Measurements from ENCODE around the gene RBM47.
"Not testable (repeated sequence)": the region's sequence is repeated elsewhere in the genome, so short reads cannot be mapped to it uniquely, and the experiment has no call there.

Gene RBM47

DNA sequence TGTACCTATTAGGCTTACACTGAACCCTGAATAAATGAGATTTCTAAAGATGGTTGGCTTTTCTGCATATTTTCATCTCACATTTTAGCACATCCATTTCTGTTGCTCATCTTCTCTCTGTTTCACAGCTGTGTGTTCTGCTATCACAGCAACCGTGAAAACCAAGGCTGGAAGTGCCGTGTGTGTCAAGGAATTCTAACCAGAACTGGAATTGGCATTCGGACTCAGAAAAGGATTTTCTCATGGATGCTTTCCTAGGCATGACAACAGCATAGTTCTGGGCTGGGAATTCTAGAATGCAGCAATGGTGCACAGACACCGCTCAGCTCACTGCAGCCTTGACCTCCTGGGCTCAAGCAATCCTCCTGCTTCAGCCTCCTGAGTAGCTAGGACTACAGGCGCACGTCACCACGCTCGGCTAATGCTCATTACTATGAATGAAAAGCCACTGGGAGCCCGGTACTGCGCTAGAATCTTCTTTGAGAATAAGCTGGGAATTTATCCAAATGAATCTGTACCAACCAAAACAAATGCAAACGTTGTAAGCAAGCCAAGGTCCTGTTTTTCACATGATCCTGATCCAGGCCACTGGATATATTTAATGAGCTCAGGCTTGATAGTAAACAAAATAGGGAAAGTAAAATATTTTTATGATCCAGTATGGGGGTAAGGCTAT, 105.2 kb downstream of the RBM47 start:
- DNase-seq = peak; percentile 19

DNA sequence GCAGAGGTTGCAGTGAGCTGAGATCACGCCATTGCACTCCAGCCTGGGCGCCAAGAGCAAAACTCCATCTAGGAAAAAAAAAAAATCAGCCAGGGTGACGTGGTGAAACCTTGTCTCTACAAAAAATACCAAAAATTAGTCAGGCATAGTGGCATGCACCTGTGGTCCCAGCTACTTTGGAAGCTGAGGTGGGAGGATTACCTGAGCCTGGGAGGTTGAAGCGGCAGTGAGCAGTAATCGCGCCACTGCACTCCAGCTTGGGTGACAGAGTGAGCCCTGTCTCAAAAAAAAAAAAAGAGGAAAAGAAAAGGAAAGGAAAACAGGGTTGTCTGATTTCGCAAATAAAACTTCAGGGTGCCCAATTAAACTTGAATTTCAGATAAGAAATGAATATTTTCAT, 106.1 kb downstream of the RBM47 start:
- DNase-seq = no peak

DNA sequence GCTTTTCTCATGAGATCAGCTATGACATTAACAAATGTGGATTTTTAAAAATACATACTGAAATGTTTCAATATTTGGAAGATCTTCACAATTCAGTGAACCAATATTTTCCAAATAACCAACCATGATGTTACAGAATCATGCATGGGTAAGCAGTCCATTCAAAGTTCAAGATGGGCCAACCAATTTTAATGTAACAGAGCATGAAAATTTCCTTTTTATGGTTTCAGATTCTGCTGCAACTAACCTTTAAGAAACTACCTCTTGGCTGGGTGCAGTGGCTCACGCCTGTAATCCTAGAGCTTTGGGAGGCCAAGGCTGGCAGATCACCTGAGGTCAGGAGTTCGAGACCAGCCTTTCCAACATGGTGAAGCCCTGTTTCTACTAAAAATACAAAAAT, 107.7 kb downstream of the RBM47 start:
- DNase-seq = no peak

DNA sequence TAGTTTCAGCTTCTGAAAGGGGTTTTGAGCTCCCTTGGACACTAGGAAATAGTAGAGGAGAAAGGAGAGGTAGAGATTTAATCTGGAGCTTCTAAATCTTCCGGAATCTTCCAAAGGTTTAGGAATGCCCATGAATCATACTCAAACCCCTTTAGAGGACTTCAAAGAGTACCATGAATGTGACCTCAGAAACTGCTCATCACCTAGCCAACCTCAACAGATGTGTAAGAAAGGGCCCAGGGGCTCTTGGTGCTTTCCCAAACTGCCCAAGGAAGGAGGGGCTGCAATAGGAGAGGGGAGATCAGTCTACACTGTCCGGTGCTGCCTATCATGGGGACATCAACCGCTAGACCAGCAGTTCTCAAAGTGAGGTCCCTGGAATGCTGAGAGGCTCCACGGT, 109.1 kb downstream of the RBM47 start:
- peak; percentile 11 for DNase-seq

DNA sequence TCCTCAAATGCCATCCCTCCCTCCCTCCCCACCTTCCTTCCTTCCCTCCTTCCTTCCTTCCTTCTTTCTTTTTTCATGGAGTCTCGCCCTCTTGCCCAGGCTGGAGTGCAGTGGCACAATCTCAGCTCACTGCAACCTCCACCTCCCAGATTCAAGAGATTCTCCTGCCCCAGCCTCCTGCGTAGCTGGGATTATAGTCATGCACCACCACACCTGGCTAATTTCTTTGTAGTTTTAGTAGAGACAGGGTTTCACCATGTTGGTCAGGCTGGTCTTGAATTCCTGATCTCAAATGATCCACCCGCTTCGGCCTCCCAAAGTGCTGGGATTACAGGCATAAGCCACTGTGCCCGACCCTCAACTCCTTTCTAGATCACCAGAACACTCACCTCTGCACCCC, 112.6 kb downstream of the RBM47 start:
- not testable (repeated sequence) for DNase-seq

DNA sequence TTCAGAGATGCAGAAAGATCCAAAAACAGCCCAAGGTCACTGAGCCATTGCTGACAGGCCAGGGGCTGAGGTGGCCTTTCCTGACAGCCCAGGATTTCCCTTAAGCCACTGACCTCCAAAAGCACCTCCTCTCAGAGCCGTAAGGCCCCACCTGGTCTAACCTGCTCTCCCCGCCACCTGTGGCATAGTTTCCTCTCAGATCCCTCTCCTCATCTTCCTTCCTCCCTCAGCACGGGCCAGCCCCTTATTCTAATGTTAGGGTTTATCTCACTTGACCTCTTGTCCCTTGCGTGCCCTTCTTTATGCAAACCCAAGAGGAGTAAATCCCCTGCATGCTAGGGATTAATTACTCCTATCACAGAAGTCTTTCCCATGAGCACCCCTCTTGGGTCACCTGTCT, 113.0 kb downstream of the RBM47 start:
- no peak for DNase-seq

DNA sequence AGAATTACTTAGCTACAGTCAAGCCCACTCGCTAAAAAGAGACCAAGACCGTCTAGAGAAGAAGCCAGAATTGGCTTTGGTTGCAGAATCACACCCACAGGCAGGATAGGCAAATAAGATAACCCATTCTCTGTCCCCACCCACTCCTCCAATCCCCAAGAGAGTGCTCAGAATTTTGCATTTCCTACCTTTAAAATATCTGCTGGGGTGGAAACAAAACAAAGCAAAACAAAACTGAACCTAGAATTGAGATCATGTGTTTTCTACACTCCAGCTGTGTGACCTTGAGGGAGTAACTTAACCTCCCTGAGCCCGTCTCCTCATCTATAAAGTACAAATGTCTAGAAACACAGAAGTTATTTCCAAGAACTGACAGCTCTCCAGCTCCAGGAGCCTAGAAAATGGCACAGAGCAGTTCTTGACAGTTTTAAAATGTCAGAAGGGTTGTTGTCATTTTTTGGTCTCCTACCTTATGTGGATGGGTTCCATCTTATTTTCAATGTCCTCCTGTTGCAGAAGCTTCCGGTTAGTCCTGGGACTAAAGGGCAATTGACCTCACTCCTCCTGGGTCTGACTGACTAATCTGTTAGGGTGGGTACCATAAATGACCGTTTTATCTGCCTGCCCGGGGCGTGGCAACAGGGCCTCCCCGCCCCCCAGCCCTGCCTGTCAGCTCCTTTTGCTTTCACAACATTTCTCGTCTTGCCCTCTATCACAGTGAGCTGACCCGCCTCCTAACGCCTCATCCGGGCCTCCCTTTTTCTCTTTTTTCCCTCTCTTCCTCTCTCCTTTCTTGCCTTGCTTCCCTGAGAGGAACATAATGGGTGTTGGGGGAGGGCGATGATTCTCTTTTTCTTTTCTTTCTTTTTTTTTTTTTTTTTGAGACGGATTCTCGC, 114.0 kb downstream of the RBM47 start:
- DNase-seq = no peak

DNA sequence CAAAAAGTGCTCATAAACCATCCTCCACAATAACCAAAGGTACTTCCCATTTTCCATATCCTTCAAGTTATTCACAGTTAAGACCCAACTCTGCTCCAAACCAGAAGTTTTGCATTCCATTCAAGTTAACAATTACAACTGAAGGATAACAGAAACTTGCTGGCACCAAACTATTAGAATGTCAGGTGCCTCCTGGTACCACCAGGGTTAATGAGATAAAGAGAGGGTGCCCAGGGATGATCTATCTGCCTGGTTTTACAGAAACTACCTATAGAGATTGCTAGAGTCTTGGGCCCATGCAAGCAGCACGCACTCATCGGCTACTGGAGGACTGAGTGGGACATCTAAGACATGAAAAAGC, 114.6 kb downstream of the RBM47 start:
- no peak for DNase-seq

DNA sequence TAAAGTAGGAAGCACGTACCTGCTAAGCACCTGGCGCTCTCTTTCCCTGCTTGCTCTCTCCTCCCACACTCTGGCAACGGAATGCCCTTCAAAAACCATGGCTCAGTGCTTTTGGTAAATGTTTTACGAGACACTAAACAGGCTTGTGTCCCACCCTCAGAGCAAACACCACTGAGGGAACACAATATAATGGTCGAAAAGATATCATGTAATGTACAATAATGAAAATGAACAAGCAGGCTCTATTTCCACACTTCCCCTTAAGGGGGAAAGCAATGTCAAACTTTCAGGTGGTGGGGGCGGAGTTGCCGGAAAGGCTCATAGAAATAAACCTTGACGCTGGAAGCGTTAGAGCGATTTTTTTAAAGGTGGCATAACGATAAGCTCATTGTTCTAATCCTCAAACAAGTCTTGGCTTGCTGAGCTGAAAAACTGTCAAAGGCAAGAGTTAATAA, 115.1 kb downstream of the RBM47 start:
- no peak for DNase-seq

DNA sequence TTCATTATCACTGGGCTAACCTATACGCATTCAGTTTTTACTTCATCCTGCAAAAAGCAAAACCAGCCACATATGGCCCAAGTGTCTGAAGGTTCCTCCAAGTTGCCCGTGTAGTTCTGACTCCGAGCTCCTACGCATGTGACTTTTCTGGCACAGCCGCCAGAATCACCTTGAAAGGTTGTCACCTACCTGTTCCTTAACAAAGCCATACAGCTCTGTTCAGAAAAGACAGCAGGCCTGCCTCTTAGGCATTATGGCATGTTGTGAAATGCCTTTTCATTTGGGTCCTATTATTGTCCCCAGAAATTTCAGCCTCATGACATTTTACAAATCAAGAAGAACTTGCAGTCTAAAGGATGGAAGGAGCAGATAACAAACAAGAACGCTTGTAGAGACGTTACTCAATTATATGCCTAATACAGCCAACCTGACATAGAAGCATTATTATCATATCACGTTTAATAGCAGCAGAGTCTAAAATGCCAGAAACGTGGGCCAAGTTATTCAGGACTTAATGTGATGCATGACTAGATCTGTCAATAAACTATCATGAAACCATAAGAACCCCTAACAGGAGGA, 118.5 kb downstream of the RBM47 start:
- no peak for DNase-seq

DNA sequence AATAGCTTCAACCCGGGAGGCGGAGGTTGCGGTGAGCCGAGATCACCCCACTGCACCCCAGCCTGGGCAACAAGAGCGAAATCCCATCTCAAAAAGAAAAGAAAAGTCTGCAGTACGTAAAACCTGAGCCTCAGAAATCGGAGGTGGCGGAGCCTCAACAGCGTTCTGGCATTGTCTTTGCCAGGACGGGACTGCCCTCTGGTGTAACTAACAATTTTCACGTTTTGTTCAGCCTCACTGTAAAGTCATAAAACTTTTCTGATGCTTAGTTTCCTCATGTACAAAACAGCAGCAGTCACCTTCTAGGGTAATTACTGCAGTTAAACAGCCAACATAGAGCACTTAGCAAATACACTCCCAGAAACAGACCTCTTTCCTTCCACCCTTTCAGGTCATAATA, 121.7 kb downstream of the RBM47 start:
- DNase-seq = no peak

DNA sequence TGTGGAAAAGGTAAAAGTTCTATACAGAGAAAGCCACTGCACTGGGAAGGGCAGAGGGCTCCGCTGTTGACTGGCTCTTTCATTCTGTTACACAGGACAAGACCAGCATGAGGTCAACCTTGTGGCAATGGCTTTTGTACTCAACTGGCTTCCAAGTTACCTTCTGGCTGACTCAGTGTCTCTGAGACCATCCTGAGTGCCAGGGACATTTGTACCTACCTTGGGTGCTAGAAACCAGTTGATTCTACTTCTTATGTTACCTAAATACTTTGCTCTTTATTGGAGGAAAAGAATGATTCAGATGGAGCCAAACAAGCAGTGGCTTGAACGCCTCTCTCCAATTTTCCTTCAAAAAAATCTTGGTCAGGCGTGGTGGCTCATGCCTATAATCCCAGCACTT, 123.2 kb downstream of the RBM47 start:
- no peak for DNase-seq

DNA sequence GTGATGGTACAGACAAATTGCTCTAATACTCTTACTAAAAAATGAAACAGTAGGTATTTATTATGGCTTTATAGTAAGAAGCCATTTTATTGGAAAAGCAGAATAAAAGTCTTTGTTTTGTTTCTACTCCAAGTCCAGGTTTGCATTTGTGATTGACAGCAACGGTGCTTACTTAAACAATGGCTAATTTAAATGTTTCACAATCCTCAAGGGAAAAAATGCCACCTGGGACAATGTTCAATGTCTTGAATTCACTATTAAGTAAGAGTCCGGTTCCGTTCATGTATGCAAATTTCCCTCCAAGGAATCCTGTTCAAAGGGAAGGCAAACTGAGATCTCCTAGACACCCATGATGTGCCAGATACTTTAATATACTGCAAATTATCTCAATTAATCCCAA, 123.6 kb downstream of the RBM47 start:
- DNase-seq = no peak

DNA sequence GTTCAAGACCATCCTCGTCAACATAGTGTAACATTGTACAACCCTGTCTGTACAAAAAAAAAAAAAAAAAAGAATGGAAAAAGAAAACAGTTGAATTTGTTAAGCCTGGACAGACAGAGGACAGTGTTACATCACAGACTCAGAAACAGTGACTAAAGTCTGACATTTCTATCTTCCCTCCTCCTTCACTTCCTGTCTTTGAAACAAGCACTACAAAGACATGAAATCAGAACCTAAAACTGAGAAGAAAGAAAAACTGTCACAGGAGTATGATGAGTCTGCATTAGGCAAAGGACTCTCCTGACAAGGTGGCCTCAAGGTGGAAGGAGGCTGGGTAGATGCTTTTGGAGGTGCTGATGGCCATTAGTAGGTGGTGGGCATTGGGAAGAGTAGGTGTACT, 126.7 kb downstream of the RBM47 start:
- DNase-seq = no peak

DNA sequence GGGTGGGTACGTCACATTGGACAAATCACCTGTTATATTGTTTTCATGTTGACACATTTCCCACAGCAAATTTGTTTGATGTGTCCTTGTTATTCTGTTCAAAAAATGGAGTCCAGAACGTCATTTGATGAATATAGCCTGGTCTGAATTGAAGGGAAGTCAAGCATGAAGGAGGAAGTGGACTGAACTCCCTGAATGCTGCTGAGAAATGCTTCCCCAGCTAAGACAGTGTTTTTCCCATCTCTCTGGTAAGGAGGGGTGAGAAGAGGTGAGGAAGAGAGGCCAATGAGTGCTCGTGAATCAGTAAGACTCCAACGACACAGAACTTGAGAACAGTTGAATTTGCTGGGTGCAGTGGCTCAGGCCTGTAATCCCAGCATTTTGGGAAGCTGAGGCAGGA, 127.4 kb downstream of the RBM47 start:
- no peak for DNase-seq

DNA sequence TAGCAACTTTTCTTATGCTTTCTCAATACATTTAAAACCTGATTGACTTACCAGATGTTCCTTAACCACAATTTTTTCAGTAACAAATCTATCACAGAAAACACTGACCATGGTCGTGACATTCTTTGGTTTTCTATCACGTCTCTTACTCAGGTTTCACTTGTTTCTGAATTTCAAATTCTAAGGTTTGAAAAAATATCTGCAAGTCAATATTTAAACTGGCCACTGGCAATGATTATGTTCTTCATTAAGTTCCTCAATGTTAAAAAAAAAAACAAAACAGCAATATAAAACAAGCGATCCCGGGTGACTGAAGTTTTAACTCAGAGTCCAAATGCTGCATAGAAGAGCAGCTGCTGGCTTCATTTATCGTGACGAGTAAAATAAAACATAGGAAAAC, 128.9 kb downstream of the RBM47 start:
- no peak for DNase-seq

DNA sequence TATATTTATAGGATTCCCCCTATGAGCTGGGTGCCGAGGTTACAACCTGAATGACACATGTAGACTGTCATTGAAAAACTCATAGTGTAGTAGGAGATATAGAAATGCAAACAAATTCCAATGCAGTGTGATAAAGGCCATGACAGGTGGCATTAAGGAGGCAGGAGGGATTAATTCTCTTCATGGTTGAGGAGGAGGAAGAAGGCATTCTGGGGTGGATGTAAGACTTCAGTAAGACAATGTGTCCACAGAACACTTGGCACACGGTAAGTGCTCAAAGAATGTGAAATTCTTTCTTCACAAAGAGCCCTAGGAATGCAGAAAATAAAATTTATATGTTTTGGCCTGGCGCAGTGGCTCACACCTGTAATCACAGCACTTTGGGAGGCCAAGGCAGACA, 136.5 kb downstream of the RBM47 start:
- DNase-seq = no peak

DNA sequence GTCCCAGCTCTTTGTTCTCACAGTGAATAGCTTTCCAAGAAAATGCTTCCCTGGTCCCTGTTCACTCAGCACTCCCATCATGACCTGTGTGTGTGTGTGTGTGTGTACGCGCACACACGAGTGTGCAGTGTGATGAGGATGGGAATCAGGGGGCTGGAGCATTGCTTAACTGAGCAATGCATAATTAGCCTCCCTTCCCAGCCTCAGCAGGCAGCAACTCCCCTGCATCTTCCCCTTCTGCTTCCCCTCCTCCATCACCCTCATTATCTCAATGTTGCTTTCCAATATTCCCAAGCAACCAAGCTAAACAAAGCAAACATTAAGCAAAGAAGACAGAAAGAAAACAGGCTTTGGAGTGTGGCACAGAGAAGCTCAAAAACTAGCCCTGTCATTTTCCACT, 137.0 kb downstream of the RBM47 start:
- no peak for DNase-seq

DNA sequence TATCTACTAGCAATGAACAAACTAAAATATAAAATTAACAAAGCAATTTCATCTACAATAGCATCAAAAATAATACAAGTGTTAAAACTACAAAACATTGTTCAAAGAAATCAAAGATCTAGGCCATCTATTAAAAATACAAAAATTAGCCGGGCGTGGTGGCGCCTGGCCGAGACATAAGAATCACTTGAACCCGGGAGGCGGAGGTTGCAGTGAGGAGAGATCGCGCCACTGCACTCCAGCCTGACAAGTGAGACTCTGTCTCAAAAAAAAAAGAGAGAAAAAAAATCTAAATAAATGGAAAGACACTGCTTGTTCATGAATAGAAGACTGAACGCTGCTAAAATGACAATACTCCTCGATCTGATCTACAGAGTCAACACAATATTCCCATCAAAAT, 139.2 kb downstream of the RBM47 start:
- DNase-seq = no peak

DNA sequence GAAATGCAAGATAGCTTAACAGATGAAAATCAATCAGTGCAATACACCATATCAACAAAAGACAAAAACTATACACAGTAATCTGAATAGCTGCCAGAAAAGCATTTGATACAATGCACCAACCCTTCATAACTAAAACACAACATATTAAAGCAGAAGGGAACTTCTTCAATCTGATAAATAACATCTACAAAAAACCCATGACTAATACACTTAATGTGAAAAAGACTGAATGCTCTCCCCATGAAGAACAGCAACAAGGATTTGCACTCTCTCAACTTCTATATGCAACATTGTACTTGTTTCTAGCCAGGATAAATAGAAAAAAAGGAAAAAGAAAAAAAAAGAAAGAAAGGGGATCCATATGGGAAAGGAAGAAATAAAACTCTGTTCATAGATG, 139.7 kb downstream of the RBM47 start:
- DNase-seq = no peak

DNA sequence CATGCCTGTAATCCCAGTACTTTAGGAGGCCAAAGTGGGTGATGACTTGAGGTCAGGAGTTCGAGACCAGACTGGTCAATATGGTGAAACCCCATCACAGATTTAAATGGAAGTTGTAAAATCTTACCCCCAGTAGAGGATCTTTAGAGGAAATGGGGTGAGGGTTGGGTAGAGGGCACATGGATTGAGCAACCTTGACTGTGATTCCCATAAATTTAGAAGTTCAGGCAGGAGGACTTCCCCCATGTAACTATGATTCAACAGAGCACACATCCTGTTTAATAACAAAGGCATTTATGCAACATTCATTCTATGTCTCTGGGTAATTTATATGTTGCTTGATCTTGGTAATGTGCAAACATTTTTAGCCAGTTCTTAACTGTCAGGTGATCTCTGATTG, 143.1 kb downstream of the RBM47 start:
- DNase-seq = peak; percentile 42

DNA sequence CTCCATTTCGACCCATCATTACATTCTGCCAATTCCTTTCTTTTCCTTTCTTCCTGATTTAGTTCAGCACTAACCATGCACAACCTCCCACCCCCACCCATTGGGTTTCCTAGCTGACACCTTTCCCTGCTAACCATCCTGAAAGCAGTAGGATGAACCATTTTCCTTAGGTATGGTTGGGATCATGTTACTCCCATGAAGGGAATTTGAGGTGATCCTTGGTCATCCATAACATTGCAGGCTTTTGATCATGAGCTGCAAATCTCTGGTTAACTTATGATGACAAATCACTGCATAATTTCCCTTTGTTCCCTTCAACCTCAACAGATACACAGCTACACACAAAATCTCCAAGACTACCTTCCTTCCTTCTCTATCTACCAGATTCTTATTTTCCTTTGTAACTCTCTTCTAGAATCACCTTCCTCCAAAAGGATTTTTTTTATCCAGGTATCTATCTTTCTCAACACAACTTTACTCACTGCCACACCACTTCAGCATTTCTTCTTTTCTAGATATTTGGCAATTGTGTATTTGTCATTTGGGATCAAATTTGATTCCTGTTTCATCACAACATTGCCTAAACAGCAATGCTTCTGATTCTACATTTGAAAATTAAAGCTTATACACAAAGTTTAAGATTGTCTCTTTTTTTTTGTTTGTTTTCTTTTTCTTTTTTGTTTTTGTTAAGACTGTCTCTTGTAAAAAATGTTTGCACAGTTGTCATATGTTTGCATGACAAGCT, 145.1 kb downstream of the RBM47 start:
- no peak for DNase-seq

DNA sequence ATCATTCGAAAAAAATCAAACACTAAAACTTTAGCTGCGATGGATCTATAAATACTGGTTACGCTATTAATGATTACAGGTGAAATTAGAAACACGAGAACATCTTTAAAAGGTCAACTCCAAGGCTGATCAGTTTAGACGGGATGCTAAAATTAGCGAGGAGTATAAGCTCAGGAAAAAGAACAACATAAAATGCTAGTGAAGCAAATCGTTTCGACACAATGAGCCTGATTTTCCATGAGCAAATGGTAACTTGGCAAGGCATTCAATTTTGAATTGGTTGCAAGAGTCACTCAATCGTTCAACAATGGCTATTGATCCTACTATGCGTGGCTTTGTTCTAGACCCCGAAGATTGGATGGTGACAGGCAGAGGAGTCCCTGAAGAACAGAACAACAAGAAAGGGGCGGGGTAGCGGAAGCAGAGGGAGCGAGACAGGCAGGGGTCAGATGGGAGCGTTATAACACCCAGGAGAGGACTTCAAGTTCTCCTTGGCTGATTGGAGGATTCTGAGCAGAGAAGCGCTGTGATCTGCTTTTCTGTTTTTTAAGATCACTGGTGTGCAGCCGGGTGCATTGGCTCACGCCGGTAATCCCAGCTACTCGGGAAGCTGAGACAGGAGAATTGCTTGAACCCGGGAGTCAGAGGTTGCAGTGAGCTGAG, 146.5 kb downstream of the RBM47 start:
- no peak for DNase-seq
